Thyroid gland (tissue), 4 donors: ENCODE results near the gene LRRFIP1.

Source experiments
- POLR2A ChIP-seq, 2 donors: fragments of 450-650 bp; IDR thresholded peaks; one replicate each; pipeline ENCODE4 v1.6.1; 2017; ENCODE audit warnings: antibody characterized with exemption in 2 of 2, mild to moderate bottlenecking in 2 of 2, moderate library complexity in 1 of 2
- TF ChIP-seq, protein P1 (sequence below), 6 experiments: fragments of 200-600 bp in 3 of 6; fragments of 450-650 bp in 3 of 6; sonication (generic) in 3 of 6; IDR thresholded peaks; one replicate each; pipeline ENCODE4 v1.5.1; 2016 to 2019; ENCODE audit warnings: antibody characterized with exemption in 6 of 6, mild to moderate bottlenecking in 2 of 6, inconsistent platforms in 1 of 6, moderate library complexity in 1 of 6

DNA sequence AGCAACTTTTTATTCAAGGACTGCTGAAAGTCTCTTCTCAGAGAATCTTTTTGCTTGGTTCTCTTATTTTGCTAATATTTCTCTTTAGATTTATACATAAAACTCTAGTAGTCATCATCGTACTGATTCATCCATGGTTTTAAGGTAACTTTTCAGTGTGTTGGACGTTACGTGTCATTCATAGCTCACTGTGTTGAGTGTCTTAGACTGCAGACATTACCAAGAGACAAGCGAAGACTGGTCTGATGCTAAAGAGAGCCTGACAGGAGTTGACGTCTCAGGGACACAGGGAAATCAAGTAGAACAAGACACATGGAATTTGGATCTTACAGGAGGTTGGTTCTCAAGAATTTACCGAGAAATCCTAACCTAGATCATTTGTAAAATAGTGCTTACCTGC is 196.7 kb downstream of the LRRFIP1 start:
- TF ChIP-seq POLR2A (IDR thresholded peaks at IDR 0.05): no peak
- TF ChIP-seq, protein P1, sequence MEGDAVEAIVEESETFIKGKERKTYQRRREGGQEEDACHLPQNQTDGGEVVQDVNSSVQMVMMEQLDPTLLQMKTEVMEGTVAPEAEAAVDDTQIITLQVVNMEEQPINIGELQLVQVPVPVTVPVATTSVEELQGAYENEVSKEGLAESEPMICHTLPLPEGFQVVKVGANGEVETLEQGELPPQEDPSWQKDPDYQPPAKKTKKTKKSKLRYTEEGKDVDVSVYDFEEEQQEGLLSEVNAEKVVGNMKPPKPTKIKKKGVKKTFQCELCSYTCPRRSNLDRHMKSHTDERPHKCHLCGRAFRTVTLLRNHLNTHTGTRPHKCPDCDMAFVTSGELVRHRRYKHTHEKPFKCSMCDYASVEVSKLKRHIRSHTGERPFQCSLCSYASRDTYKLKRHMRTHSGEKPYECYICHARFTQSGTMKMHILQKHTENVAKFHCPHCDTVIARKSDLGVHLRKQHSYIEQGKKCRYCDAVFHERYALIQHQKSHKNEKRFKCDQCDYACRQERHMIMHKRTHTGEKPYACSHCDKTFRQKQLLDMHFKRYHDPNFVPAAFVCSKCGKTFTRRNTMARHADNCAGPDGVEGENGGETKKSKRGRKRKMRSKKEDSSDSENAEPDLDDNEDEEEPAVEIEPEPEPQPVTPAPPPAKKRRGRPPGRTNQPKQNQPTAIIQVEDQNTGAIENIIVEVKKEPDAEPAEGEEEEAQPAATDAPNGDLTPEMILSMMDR (IDR thresholded peaks at IDR 0.05): no peak
